Transverse colon (tissue), 4 donors: ENCODE measurements around the gene SYAP1. TPM values are rescaled to one million over a fixed set of nuclear protein-coding genes. Genes with fewer than 3 reads are reported as not detected.
"Not testable (repeated sequence)": the region's sequence is repeated elsewhere in the genome, so short reads cannot be mapped to it uniquely, and the experiment has no call there.

Experiments
- DNase-seq: peaks from one replicate; pipeline ENCODE4 v3.0.0-alpha.2; 2019
- H3K27ac ChIP-seq, 4 donors: fragments of 200-600 bp; sonication (generic); 2 replicates each; pipeline ENCODE4 v1.5.1; 2016 to 2018; ENCODE audit warnings: inconsistent platforms in 4 of 4
- H3K27me3 ChIP-seq: fragments of 200-600 bp; sonication (generic); 2 replicates; pipeline ENCODE4 v1.5.1; 2017; ENCODE audit warnings: inconsistent platforms
- H3K36me3 ChIP-seq, 4 donors: fragments of 200-600 bp; sonication (generic); 2 replicates each; pipeline ENCODE4 v1.5.1; 2017 to 2019; ENCODE audit warnings: inconsistent platforms in 4 of 4
- H3K4me1 ChIP-seq, 4 donors: fragments of 200-600 bp; sonication (generic); 2 replicates each; pipeline ENCODE4 v1.5.1; 2017 to 2020; ENCODE audit warnings: inconsistent platforms in 4 of 4
- H3K4me3 ChIP-seq, 4 donors: fragments of 200-600 bp; sonication (generic); 1 replicate in 1 of 4; 2 replicates in 3 of 4; pipeline versions ENCODE4 v1.5.1 to v1.6.1; 2017 to 2019; ENCODE audit warnings: inconsistent platforms in 4 of 4
- H3K9me3 ChIP-seq, 2 donors: fragments of 200-600 bp; sonication (generic); 2 replicates each; pipeline ENCODE4 v1.5.1; 2017 to 2019; ENCODE audit warnings: inconsistent platforms in 2 of 2
- CTCF ChIP-seq, 5 experiments: fragments of 200-600 bp in 3 of 5; fragments of 450-650 bp in 2 of 5; sonication (generic) in 3 of 5; IDR thresholded peaks; 1 replicate in 2 of 5; 2 replicates in 3 of 5; pipeline ENCODE4 v1.5.1; 2016 to 2017; ENCODE audit warnings: antibody characterized with exemption in 5 of 5, inconsistent platforms in 3 of 5, mild to moderate bottlenecking in 2 of 5, moderate library complexity in 1 of 5
- EP300 ChIP-seq: sonication (generic); formaldehyde crosslinking; IDR thresholded peaks from one replicate; pipeline ENCODE4 v1.6.1; 2017; ENCODE audit warnings: antibody characterized with exemption, low read depth
- POLR2A ChIP-seq: fragments of 450-650 bp; IDR thresholded peaks from one replicate; pipeline ENCODE4 v1.6.1; 2016; ENCODE audit warnings: antibody characterized with exemption, mild to moderate bottlenecking, moderate library complexity
- POLR2AphosphoS5 ChIP-seq, 3 donors: sonication (generic); formaldehyde crosslinking; IDR thresholded peaks; one replicate each; pipeline ENCODE4 v1.6.1; 2016; ENCODE audit warnings: antibody characterized with exemption in 3 of 3
- WGBS, 2 donors: methylation state at CpG; one replicate each; pipeline ENCODE4 v1.1.5; 2018; ENCODE audit warnings: low coverage in 1 of 2; 5-methylcytosine and 5-hydroxymethylcytosine counted together
- in situ Hi-C, 4 donors: fragments of 200-750 bp; cut with MboI; loops; one replicate each; pipeline versions ENCODE4 v1.15.0 to v1.15.1; 2017; ENCODE audit warnings: low sequenced_read_pairs in 3 of 4, low pct_ligation_motif_present in 1 of 4, low pct_unique_long_range_greater_than_20kb in 1 of 4
- intact Hi-C: fragments of 100-400 bp; cut with DNase I; formaldehyde crosslinking; loops from one replicate; pipeline ENCODE4 v1.15.1; 2023; ENCODE audit warnings: low total_unique reads
- total RNA-seq, 4 donors: library from RNA; depleted of rRNA; stranded (reverse); fragments of >200 nt; gene quantifications; one replicate each; pipeline ENCODE4 v1.1.0, GENCODE V29; 2016

Gene SYAP1
- total RNA-seq, 4 donors from 2014 or later = 25.3 to 34.1 (median 31.9) TPM

GRCh38 chrX:16718824-16719333, 533 bp upstream of the SYAP1 start:
- intact Hi-C loops = loop anchor here (5.0 kb wide), 1 partner anchor 438 kb away; no protein-coding TSS in a partner anchor
- Histone ChIP-seq H3K27me3 (no peaks in the 10 kb centered on the region), H3K27ac (peak overlapping the region; percentile 90 to 97 (median 93)), H3K4me1 (peaks cover 8 to 28% (median 13%) of the 10 kb centered on the region in 4 donors), H3K36me3 (no peaks in the 10 kb centered on the region), H3K9me3 (no peaks in the 10 kb centered on the region), H3K4me3 (peak overlapping the region; percentile 30 to 67 (median 48))
- no peak for TF ChIP-seq POLR2AphosphoS5 (IDR thresholded peaks at IDR 0.05)
- TF ChIP-seq CTCF (IDR thresholded peaks at IDR 0.05) = no peak
- TF ChIP-seq EP300 = no peak
- TF ChIP-seq POLR2A = no peak
- in situ Hi-C loops = no loop called here
- 10 to 63% methylated on average over 1 to 6 of the region's 6 CpGs for WGBS, 2 donors
- no peak for DNase-seq

- in situ Hi-C loops = no loop called here
- WGBS, 2 donors = 82% methylated on average over 4 of the region's 4 CpGs; no CpG with 5 or more reads in 1 of the 2 donors
- H3K36me3 ChIP-seq = no peaks in the 10 kb centered on the region
- intact Hi-C loops = loop anchor here (10.0 kb wide), 1 partner anchor 62 kb away; the partner anchor contains the start of gene TXLNG
- H3K9me3 ChIP-seq = no peaks in the 10 kb centered on the region
- no peaks in the 10 kb centered on the region for H3K27me3 ChIP-seq
- no peak overlapping the region for H3K27ac ChIP-seq
- no peak overlapping the region for H3K4me3 ChIP-seq
- TF ChIP-seq POLR2AphosphoS5 (IDR thresholded peaks at IDR 0.05) = no peak
- no peak for TF ChIP-seq POLR2A
- no peak for TF ChIP-seq CTCF (IDR thresholded peaks at IDR 0.05)
- no peak for TF ChIP-seq EP300
- H3K4me1 ChIP-seq = peaks cover 8 to 42% (median 16%) of the 10 kb centered on the region in 4 donors
- DNase-seq = no peak
Measured at GRCh38 chrX:16722481-16722880, 3.1 kb downstream of the SYAP1 start.

GRCh38 chrX:16725072-16725471, 5.7 kb downstream of the SYAP1 start:
- DNase-seq = no peak
- in situ Hi-C loops = no loop called here
- intact Hi-C loops = loop anchor here (10.0 kb wide), 1 partner anchor 60 kb away; the partner anchor contains the start of gene TXLNG
- Histone ChIP-seq H3K4me3 (no peak overlapping the region), H3K9me3 (no peaks in the 10 kb centered on the region), H3K4me1 (peaks cover 7 to 42% (median 16%) of the 10 kb centered on the region in 4 donors), H3K36me3 (no peaks in the 10 kb centered on the region), H3K27ac (peak overlapping the region; percentile 14 to 64 (median 42)), H3K27me3 (no peaks in the 10 kb centered on the region)
- no peak for TF ChIP-seq CTCF (IDR thresholded peaks at IDR 0.05)
- TF ChIP-seq POLR2AphosphoS5 (IDR thresholded peaks at IDR 0.05) = no peak
- TF ChIP-seq EP300 = no peak
- no peak for TF ChIP-seq POLR2A
- 40 to 60% methylated on average over 1 to 7 of the region's 7 CpGs for WGBS, 2 donors

GRCh38 chrX:16726347-16726988, 7.1 kb downstream of the SYAP1 start:
- H3K9me3 ChIP-seq, H3K27me3 ChIP-seq, H3K36me3 ChIP-seq, H3K4me3 ChIP-seq, in situ Hi-C loops, DNase-seq: not testable (repeated sequence)
- whole genome bisulfite sequencing, 2 donors = 33 to 70% methylated on average over 1 to 5 of the region's 5 CpGs
- intact Hi-C loops = loop anchor here (10.0 kb wide), 1 partner anchor 58 kb away; the partner anchor contains the start of gene TXLNG
- Histone ChIP-seq H3K4me1 (peaks cover 0 to 29% (median 9%) of the 10 kb centered on the region in 4 donors), H3K27ac (peak overlapping the region; percentile 0 to 64 (median 36))
